Central memory CD8-positive, alpha-beta T cell (primary cell): Measurements from ENCODE around the gene CCDC124.

ENCODE experiments used
- ATAC-seq: fragments of 150-1000 bp; cut with Tn5 transposase; replicated peaks from 2 replicates; pipeline ENCODE4 v1.10.0; 2022; ENCODE audit warnings: mild to moderate bottlenecking, moderate FRiP score, moderate number of reproducible peaks; ENCODE audit not compliant: poor library complexity, severe bottlenecking; ENCODE audit errors: extremely low read depth
- DNase-seq, 2 donors: peaks; one replicate each; pipeline ENCODE4 v3.0.0; 2021; ENCODE audit warnings: low spot score in 2 of 2
- H3K27ac Mint-ChIP-seq: one replicate; pipeline ENCODE4 v1.8.0; 2022; ENCODE audit warnings: low read depth, mild to moderate bottlenecking, moderate library complexity, mixed read lengths
- H3K27me3 Mint-ChIP-seq: one replicate; pipeline ENCODE4 v1.8.0; 2022; ENCODE audit warnings: mixed read lengths
- H3K36me3 Mint-ChIP-seq: one replicate; pipeline ENCODE4 v1.8.0; 2022; ENCODE audit warnings: mild to moderate bottlenecking, moderate library complexity, mixed read lengths; ENCODE audit not compliant: insufficient read depth
- H3K4me1 Mint-ChIP-seq: one replicate; pipeline ENCODE4 v1.8.0; 2022; ENCODE audit warnings: mixed read lengths
- H3K4me3 Mint-ChIP-seq: one replicate; pipeline ENCODE4 v1.8.0; 2022; ENCODE audit warnings: mild to moderate bottlenecking, moderate library complexity, mixed read lengths
- H3K9me3 Mint-ChIP-seq: one replicate; pipeline ENCODE4 v1.8.0; 2022; ENCODE audit warnings: mixed read lengths

CCDC124 gene

GRCh38 chr19:17942181-17942580 is 9.4 kb downstream of the CCDC124 start:
- H3K9me3 Mint-ChIP-seq = no peaks in the 10 kb centered on the region
- no peak overlapping the region for H3K4me3 Mint-ChIP-seq
- DNase-seq = no peak
- no peak for ATAC-seq
- H3K4me1 Mint-ChIP-seq = peaks cover 13% of the 10 kb centered on the region
- H3K27ac Mint-ChIP-seq = no peak overlapping the region
- H3K36me3 Mint-ChIP-seq = peaks cover 25% of the 10 kb centered on the region
- no peaks in the 10 kb centered on the region for H3K27me3 Mint-ChIP-seq

GRCh38 chr19:17942582-17943273 is 9.9 kb downstream of the CCDC124 start:
- ATAC-seq (no peak), DNase-seq (no peak)
- H3K9me3 Mint-ChIP-seq = no peaks in the 10 kb centered on the region
- H3K36me3 Mint-ChIP-seq = peaks cover 30% of the 10 kb centered on the region
- no peak overlapping the region for H3K27ac Mint-ChIP-seq
- H3K4me1 Mint-ChIP-seq = peaks cover 17% of the 10 kb centered on the region
- no peaks in the 10 kb centered on the region for H3K27me3 Mint-ChIP-seq
- H3K4me3 Mint-ChIP-seq = no peak overlapping the region

GRCh38 chr19:17943274-17944221 is 10.7 kb downstream of the CCDC124 start:
- Mint-ChIP-seq H3K9me3 (no peaks in the 10 kb centered on the region), H3K4me3 (no peak overlapping the region), H3K36me3 (peaks cover 32% of the 10 kb centered on the region), H3K27ac (no peak overlapping the region), H3K4me1 (peaks cover 17% of the 10 kb centered on the region), H3K27me3 (no peaks in the 10 kb centered on the region)
- ATAC-seq (no peak), DNase-seq (no peak)

- H3K4me1 Mint-ChIP-seq = peaks cover 21% of the 10 kb centered on the region
- H3K27me3 Mint-ChIP-seq = peaks cover 5% of the 10 kb centered on the region
- H3K4me3 Mint-ChIP-seq = no peak overlapping the region
- no peaks in the 10 kb centered on the region for H3K9me3 Mint-ChIP-seq
- H3K36me3 Mint-ChIP-seq = peaks cover 30% of the 10 kb centered on the region
- H3K27ac Mint-ChIP-seq = no peak overlapping the region
- ATAC-seq = no peak
- DNase-seq = no peak
Measured at GRCh38 chr19:17944301-17944700, 11.5 kb downstream of the CCDC124 start.

- no peak for DNase-seq
- Mint-ChIP-seq H3K4me3 (peak overlapping the region; percentile 86), H3K27me3 (peaks cover 30% of the 10 kb centered on the region), H3K4me1 (peaks cover 41% of the 10 kb centered on the region), H3K27ac (peak overlapping the region; percentile 99), H3K36me3 (peaks cover 28% of the 10 kb centered on the region), H3K9me3 (no peaks in the 10 kb centered on the region)
- ATAC-seq = peak; percentile 45
Measured at GRCh38 chr19:17946965-17947784, 14.4 kb downstream of the CCDC124 start.

GRCh38 chr19:17947815-17948513 is 15.1 kb downstream of the CCDC124 start:
- H3K4me3 Mint-ChIP-seq = peak overlapping the region; percentile 86
- peaks cover 46% of the 10 kb centered on the region for H3K4me1 Mint-ChIP-seq
- peaks cover 28% of the 10 kb centered on the region for H3K36me3 Mint-ChIP-seq
- peak; percentile 82 to 92 for DNase-seq
- H3K9me3 Mint-ChIP-seq = no peaks in the 10 kb centered on the region
- H3K27me3 Mint-ChIP-seq = peaks cover 37% of the 10 kb centered on the region
- ATAC-seq = peak; percentile 68
- H3K27ac Mint-ChIP-seq = peak overlapping the region; percentile 99

- H3K9me3 Mint-ChIP-seq = no peaks in the 10 kb centered on the region
- H3K36me3 Mint-ChIP-seq = peaks cover 30% of the 10 kb centered on the region
- DNase-seq (no peak), ATAC-seq (peak; percentile 1)
- H3K27me3 Mint-ChIP-seq = peaks cover 43% of the 10 kb centered on the region
- peaks cover 52% of the 10 kb centered on the region for H3K4me1 Mint-ChIP-seq
- peak overlapping the region; percentile 95 for H3K27ac Mint-ChIP-seq
- peak overlapping the region; percentile 86 for H3K4me3 Mint-ChIP-seq
Measured at GRCh38 chr19:17948514-17948900, 15.7 kb downstream of the CCDC124 start.

- DNase-seq = no peak
- Mint-ChIP-seq H3K36me3 (peaks cover 30% of the 10 kb centered on the region), H3K9me3 (no peaks in the 10 kb centered on the region), H3K27ac (peak overlapping the region; percentile 95), H3K27me3 (peaks cover 50% of the 10 kb centered on the region), H3K4me3 (peak overlapping the region; percentile 86), H3K4me1 (peaks cover 52% of the 10 kb centered on the region)
- no peak for ATAC-seq
Measured at GRCh38 chr19:17948931-17949930, 16.4 kb downstream of the CCDC124 start.

GRCh38 chr19:17949956-17950309 is 17.1 kb downstream of the CCDC124 start:
- Mint-ChIP-seq H3K27ac (peak overlapping the region; percentile 95), H3K9me3 (no peaks in the 10 kb centered on the region), H3K36me3 (peaks cover 31% of the 10 kb centered on the region), H3K4me1 (peaks cover 52% of the 10 kb centered on the region), H3K4me3 (peak overlapping the region; percentile 86), H3K27me3 (peaks cover 53% of the 10 kb centered on the region)
- DNase-seq (no peak), ATAC-seq (no peak)

- ATAC-seq (peak; percentile 14), DNase-seq (peak; percentile 34 to 37)
- Mint-ChIP-seq H3K4me1 (peaks cover 52% of the 10 kb centered on the region), H3K36me3 (peaks cover 31% of the 10 kb centered on the region), H3K27ac (peak overlapping the region; percentile 95), H3K4me3 (peak overlapping the region; percentile 86), H3K27me3 (peaks cover 53% of the 10 kb centered on the region), H3K9me3 (no peaks in the 10 kb centered on the region)
Measured at GRCh38 chr19:17950310-17951156, 17.7 kb downstream of the CCDC124 start.
